ENCODE measurements around the gene C3orf20. TPM values are rescaled to one million over a fixed set of nuclear protein-coding genes. Genes with fewer than 3 reads are reported as not detected.
"Not testable (repeated sequence)": the region's sequence is repeated elsewhere in the genome, so short reads cannot be mapped to it uniquely, and the experiment has no call there.

Gene C3orf20
- total RNA-seq, 1 donor from 2014 or later: 0.16 TPM

- no peak for DNase-seq
Observed at GRCh38 chr3:14700891-14701290, 25.9 kb downstream of the C3orf20 start.

- DNase-seq: no peak
Observed at GRCh38 chr3:14701676-14702075, 26.7 kb downstream of the C3orf20 start.

DNA sequence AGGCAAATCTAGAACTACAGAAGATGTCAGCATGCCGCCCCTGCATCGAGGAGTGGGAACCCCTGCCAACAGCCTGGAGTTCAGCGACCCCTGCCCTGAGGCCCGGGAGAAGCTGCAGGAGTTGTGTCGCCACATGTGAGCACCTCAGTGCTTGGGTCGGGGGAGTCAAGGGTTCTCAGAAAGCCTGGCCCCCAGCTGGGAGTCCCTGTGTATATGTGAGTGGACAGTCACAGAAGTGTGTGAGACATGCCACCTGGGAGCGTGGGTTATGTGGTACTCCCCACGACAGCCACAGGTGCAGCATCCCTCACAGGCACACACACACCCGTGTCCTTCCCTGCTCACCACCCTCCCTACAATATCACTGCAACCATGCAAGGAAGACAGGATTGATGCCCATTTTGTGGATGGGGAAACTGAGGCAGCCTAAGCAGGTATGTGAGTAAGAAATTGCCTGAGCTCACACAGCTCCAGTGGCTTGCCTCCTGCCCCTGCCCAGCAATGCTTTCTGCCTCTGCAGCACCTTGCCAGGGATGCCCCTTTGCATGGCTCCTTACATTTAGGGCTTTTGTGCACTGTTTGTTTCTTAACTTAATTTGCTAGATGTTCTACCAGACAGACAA is 28.3 kb downstream of the C3orf20 start:
- DNase-seq: no peak

DNA sequence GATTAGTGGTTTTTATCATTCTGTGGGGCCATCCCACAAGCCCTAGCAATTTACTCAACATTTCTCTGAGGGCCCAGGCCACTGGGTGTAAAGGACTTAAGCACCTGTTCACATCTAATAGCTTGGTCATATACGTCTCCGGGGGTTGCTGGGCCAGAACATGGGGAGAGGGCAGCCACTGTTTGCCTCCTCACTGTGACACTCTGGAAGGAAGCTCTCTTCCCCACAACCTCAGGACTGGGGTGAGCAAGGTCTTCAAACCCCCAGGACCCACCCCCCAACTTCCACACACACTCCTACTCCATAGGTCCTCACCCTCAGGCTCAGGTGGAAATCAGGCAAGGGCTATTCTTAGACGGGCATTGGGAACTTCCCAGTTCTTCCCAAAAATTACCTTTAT is 28.9 kb downstream of the C3orf20 start:
- no peak for DNase-seq

- no peak for DNase-seq
Observed at GRCh38 chr3:14706096-14706495, 31.2 kb downstream of the C3orf20 start.

- no peak for DNase-seq
Observed at GRCh38 chr3:14716591-14716990, 41.6 kb downstream of the C3orf20 start.

GRCh38 chr3:14717307-14717706 is 42.4 kb downstream of the C3orf20 start:
- no peak for DNase-seq

- DNase-seq: no peak
Observed at GRCh38 chr3:14718539-14718938, 43.6 kb downstream of the C3orf20 start.

GRCh38 chr3:14719006-14719405 is 44.1 kb downstream of the C3orf20 start:
- DNase-seq: no peak

- DNase-seq: no peak
Observed at GRCh38 chr3:14721126-14721864, 46.4 kb downstream of the C3orf20 start.

GRCh38 chr3:14725013-14725412 is 50.1 kb downstream of the C3orf20 start:
- DNase-seq: no peak

DNA sequence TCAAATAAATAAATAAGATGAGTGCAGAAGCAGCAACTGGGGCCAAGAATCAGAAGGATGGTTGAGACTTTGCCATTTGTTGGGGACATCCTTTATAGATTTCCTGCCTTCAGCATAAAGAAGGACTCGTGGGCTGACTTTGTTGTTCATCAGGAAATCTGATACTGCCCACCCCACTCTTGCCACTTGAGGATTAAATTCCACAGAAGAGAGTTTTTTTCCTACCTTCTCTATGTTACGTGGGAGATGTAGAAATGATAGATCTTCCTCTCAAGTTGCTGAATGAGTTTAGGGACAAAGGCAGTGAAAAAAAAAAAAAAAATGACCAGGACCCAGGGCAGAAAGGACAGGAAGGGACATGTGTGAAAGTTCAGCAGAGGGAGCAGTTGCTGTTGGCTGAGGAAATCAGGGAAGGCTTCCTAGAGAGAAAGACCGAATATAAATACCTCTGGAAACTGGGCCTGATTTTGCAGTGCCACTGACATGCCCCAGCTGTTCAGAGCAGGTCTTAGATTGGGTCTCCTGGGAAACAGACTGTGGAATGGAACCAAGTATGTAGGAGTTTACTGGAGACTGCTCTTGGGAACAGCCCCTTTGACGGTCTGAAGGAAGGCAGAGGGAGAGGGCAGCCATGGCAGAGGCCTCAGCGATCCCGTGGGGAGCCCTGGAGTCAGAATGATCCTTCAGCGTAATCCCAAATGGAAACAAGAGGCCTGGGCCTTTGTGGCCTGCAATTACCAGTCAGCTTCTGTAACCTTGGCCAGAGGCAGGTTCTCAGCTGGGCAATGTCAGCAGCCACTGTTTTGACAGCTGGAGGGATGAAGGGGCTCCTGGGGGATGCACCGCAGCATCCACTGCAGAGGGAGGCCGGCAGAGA is 50.9 kb downstream of the C3orf20 start:
- DNase-seq: no peak

DNA sequence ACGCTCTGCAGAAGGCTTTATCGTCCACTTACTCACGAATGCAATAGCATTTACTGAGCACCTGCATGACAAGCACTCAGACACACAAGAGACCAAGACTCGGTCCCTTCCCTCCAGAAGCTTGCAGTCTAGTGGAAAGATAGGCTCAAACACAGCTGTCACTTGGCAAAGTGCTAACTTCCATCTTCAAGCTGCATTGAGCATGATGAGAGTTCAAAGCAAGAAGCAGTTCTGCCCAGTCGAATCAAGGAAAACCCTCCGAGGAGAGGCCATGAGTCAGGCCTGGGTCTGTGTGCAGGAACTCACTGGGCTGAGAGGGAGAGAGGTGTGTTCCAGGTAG is 51.5 kb downstream of the C3orf20 start:
- DNase-seq: no peak

GRCh38 chr3:14728113-14728512 is 53.2 kb downstream of the C3orf20 start:
- no peak for DNase-seq

GRCh38 chr3:14730703-14731382 is 55.9 kb downstream of the C3orf20 start:
- DNase-seq: no peak

GRCh38 chr3:14740983-14741382 is 66.0 kb downstream of the C3orf20 start:
- no peak for DNase-seq

DNA sequence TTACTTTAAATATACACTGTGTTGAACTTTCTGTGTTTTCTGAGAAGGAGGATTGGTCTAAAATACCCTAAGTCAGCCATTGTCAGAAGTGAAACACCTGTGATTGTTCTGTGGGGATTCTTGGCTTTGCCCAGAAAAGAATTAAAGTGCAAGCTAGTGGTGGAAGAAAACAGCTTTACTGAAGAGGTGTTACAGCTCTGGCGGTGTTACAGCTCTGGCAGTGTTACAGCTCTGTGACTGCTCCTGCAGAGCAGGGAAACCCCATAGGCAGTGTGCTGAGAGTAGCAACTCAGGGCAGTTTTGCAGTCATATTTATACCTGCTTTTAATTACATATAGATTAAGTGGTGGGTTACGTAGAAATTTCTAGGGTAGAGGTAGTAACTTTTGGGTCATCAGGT is 66.6 kb downstream of the C3orf20 start:
- DNase-seq: no peak

DNA sequence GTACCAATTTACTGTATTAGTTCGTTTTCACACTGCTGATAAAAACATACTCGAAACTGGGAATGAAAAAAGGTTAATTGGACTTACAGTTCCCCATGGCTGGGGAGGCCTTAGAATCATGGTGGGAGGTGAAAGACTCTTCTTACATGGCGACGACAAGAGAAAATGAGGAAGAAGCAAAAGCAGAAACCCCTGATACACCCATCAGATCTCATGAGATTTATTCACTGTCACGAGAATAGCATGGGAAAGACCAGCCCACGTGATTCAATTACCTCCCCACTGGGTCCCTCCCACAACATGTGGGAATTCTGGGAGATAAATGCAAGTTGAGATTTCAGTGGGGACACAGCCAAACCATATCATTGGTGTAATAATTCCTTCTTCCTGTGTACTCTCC is 69.6 kb downstream of the C3orf20 start:
- no peak for DNase-seq

DNA sequence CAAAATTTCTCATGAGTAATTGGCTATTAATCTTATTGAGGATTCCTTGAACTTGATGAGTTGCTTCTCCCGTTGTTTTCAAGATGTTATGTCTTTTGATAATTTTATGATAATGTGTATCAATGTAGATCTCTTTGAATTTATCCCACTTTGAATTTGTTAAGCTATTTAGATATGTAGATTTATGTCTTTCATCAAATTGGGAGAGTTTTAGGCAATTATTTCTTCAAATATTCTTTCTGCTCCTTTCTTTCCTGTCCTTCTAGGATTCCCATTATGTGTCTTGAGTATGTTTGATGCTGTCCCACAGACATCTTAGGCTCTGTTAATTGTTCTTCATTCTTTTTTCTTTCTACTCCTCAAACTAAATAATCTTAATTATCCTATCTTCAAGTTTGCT is 75.7 kb downstream of the C3orf20 start:
- no peak for DNase-seq

DNA sequence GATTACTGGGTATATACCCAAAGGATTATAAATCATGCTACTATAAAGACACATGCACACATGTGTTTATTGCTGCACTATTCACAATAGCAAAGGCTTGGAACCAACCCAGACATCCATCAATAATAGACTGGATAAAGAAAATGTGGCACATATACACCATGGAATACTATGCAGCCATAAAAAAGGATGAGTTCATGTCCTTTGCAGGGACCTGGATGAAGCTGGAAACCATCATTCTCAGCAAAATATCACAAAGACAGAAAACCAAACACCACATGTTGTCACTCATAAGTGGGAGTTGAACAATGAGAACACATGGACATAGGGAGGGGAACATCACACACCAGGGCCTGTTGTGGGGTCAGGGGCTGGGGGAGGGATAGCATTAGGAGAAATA is 78.0 kb downstream of the C3orf20 start:
- DNase-seq: not testable (repeated sequence)

- DNase-seq: no peak
Observed at GRCh38 chr3:14757153-14757700, 82.3 kb downstream of the C3orf20 start.

DNA sequence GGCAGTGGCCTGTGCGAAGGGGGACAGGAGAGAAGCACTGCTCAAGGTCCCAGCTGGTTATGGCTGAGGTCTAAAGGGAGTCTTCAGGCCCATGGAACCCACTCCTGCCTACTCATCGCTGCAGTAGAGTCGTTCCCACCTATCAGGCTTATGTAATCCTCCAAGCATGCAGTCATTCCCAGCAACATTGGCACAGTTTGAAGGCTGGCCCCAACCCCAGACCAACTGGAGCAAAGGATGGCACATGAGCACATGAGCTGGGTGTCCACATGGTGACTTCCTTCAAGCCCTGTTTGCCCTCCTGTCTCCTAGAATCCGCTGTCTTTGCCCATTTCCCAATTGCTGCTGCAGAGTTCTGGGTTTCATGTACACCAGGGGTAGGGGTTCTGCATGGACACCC is 83.4 kb downstream of the C3orf20 start:
- no peak for DNase-seq

Measured in occipital lobe (tissue), 2 donors.